NCI-H1105 (cell line): ENCODE results near the gene FMNL2.

Source experiments
- DNase-seq: peaks from one replicate; lab custom pipeline; 2025; lab: John Stamatoyannopoulos, UW

FMNL2 gene

GRCh38 chr2:152339556-152340286 lies 4.7 kb downstream of the FMNL2 start:
- DNase-seq: no peak

DNA sequence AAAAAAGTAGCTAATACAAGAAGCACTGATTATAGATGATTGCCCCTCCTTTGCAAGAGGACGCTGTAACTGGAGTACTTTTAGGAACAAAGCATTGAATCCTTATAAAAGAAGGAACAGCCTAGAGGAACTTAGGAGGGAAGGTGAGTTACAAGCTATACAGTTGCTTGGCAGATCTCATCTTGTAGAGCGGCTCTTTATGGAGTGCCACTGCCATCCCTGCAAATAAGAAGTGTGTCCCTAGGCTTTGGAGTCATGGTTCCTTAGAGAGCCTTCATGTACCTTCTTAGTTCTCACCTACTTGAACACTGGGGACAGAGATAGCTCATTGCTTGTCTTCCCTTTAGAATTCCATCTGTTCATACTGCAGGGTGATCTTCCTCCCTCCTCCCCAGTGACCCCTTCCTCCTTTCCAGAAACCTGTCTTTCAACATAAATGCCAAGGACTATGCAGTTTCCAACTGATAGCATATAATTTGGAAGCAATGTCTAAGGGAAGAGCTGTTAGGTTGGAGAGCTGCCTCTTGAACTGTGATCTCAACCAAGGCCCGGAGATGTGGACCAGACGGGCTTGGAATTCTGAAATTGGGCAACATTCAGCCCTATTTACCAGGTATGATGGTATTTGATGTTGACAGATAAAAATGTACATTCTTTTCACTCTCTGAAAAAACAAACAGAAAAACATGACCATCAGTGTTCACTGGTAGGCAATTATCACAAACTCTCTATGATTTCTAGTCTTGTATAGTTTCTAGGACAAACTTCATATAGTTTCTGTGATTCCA lies 7.5 kb downstream of the FMNL2 start:
- no peak for DNase-seq

GRCh38 chr2:152343426-152343825 lies 8.5 kb downstream of the FMNL2 start:
- DNase-seq: no peak

- DNase-seq: peak; percentile 16
Measured at GRCh38 chr2:152344579-152345195, 9.7 kb downstream of the FMNL2 start.

- DNase-seq: no peak
Measured at GRCh38 chr2:152347076-152347475, 12.1 kb downstream of the FMNL2 start.

DNA sequence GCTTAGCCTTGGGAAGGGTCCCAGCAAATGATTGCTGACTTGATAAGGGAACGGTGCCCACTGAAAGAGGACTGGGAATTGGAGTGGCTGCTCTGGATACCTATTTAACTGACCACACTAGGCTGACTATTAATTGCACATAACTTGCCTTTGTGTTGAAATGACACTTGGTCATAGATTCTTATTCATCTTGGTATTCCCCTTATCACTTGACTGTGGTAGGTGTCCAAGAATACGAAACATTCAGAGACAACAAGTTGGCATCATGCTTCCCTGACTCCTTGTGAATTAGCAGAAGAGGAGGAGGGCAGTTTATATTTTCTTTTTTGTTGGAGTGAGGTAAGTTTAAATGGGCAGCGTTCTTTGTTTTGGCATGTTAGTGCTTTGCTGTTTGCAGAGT lies 13.4 kb downstream of the FMNL2 start:
- no peak for DNase-seq

- no peak for DNase-seq
Measured at GRCh38 chr2:152349416-152349815, 14.4 kb downstream of the FMNL2 start.

DNA sequence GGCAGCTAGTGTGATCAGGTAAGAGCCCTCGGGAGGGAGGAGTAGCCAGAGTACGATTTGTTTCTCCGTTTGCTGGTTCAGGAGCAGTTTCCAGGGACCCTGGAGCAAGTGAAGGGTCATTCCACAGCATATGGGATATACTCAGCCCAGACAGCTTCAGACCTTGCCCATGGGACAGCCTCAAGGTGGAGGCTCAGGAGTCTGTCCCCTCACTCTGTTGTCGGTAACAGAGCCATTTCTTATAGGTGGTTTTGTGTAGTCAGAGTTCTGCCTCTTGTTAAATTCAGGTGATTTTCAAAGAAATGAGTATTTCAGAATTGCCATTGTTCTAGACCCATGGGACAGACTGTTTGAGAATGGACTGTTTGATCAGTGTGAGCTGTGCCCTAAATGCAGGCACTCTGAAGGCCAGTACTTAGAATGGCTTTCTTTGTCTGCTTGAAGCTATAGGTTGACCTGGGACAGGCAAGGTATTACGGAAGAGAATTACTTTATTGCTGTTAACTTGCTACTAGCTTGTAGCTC lies 15.2 kb downstream of the FMNL2 start:
- no peak for DNase-seq

- no peak for DNase-seq
Measured at GRCh38 chr2:152352616-152353015, 17.6 kb downstream of the FMNL2 start.

DNA sequence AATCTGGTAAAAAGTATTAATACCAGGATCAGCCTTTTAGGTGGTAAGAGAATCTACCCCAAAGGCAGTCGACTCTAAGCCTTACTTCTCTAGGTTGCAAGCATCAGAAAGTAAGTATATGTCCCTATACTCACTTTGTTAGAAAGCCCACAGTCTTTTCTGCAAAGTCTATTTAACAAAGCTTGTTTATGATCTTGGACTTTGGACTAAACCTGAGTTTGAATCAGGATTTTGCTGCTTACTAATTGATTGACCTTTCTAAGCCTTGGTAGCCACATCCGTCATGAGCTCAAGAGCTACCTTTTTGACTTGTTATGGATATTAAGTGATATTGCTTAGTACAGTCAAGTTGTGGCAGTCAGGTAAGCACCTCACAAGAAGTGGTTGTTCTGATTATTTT lies 18.4 kb downstream of the FMNL2 start:
- DNase-seq: no peak

- DNase-seq: no peak
Measured at GRCh38 chr2:152354069-152354755, 19.2 kb downstream of the FMNL2 start.

DNA sequence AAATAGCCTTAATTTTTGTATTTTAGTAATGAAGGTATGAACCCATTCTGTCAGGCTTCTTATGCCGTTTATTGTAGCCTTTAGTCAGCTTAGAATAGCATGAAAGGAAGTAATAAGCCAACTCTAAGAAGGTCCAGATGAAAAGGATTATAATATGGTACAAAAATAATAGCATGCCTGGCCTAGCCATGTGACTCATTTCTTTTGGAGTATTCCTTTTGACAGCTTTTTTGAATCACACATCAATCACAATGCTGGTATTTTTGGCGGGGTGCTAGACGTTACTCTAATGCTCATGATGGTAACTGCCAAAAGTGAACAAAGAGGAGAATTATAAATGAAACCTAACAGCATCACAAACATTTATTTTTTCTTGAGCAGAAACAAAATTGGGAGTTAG lies 19.9 kb downstream of the FMNL2 start:
- DNase-seq: no peak

DNA sequence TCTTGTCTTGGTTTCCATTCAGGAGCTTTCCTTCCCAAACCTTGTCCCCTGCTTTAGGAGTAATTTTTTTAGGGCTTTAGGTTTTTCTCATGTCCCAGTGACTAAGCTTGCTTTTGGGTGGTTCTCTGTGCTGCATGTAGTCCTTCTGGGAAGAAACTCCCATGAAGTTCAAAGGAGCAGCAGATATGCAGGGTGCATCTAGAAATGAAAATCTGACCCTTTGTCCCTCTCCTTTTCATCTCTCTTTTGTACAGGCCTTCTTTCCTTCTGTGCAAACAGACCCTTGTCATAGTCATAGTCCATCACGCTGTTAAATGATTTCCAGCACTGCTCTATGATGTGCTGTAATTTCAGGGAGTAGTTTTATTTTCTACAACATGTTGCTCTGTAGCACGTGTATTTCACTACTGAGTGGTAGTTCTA lies 20.4 kb downstream of the FMNL2 start:
- DNase-seq: no peak

- DNase-seq: no peak
Measured at GRCh38 chr2:152359573-152360363, 24.8 kb downstream of the FMNL2 start.

DNA sequence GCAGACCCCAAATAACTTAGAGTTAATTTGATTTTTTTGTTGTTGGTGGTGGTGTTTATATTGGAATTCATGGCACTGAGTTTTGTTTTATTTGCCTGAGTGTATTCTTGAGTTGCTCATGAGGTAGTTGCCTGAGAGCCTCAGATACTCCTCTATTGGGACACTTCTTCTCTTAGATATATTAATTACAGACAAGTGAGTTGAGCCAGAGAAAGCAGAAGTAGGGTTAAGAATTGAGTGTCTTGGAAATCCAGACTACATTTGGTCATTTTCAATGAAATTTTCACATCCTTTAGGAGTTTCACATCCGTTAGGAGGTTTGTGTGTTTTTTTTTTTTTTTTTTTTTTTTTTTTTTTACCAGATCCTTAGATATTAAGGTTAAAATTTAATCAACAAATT lies 29.0 kb downstream of the FMNL2 start:
- no peak for DNase-seq

DNA sequence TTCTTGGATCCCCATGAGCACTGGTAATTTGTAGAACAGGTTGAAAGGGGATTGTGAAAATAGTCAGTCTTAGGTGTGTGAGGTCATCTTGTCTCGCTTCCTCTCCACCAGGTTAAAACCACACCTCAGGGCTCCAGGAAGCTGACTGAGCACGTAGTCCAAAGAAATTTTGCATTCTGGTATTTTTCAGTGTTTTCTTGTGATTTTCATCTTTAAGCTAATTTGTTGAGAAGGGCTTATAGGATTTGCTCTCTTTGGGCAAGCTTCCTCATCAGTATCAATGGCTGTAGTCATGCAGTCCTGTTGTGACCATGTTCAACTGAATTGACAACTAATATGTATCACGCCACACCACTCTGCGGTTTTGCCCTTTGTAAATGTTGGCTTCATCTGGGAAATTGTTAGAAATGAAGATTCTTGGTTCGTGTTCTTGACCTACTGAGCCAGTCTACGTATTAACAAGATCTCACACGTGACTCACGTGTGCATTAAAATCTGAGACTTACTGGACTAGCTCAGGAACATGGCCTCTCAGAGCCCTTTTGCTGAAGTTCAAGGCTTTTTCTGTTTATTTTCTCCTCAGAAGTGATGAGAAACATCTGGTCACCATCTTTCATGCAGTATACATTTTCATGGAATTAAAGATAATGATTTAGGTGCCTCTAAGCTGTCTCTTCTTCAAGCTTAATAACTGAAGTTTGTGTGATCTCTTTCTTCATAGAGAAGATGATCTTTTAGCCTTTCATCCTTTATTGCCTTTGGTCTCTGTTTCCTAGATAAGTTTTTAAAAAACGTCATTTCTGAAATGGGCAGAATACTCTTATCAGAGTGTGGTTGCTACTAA lies 32.8 kb downstream of the FMNL2 start:
- no peak for DNase-seq

DNA sequence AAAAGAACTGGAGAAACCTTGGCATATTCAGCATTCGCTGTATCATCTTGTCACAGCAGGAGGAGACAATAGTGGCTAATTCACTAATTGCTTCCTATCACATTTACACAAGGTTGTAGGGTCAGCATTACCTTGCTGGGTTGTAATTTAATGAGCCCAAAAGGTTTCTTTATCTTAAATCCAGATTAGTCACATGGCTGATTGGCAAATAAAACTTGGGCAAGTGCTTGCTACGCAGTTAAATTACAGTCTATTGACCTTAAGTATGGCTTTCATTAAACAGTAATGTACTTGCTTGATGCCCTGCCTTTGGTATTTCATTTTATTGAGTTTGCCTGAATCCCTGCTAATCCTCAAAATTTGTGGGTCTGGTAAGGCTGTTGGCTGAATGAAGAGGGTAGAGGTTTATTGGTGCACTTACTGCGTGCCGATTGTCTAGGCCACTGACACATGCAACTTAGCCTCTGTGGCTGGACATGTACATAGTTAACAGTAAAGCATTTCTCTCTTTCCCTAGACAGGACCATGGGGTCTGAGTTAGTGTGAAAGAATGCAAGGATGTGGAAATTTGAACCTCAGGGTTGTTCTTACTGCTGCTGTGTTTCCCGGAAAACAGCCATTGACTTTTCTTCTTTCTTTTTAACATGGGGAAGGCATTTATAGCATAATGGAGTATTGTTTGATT lies 34.3 kb downstream of the FMNL2 start:
- no peak for DNase-seq

DNA sequence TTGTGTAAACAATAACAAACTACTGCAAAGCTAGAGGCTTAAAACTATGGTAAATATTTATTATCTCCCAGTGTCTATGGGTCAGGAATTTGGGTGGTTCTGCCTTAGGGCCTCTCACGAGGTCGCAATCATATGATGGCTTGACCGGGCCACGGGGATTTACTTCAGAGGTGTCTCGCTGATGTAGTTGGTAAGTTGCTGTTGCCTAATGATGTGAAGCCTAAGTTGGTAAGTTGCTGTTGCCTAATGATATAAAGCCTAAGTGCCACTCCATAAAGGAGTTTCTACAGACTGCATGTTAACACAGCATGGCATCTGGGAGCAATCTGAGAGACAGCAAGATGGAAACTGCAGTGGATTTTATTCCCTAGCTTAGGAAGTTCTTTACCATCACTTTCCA lies 35.8 kb downstream of the FMNL2 start:
- no peak for DNase-seq

DNA sequence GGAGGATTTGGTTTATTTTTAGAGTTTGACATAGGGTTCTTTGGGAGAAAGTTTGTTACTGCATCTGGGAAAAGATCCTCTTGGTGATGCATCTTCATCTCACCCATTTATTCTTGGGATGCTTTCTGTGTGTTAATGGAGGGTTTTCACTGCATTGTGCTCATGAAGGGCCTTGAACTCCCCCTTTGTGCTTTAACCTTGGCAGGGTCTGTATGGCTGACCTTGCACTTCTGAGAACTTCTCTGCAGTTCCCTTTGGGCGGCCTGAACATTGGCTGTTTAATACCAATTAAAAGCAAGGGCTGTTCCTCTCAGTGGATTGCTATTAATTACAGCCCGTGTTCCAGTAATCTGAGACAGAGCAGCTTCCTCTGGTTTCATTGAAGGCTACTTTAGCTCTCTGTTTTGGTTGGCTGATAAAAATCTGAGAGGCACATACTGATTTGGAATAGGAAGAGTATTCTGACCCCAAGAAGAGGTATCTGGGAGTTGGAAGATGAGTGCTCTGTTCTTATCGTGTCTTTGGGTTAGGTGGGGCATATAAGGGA lies 37.5 kb downstream of the FMNL2 start:
- DNase-seq: no peak

DNA sequence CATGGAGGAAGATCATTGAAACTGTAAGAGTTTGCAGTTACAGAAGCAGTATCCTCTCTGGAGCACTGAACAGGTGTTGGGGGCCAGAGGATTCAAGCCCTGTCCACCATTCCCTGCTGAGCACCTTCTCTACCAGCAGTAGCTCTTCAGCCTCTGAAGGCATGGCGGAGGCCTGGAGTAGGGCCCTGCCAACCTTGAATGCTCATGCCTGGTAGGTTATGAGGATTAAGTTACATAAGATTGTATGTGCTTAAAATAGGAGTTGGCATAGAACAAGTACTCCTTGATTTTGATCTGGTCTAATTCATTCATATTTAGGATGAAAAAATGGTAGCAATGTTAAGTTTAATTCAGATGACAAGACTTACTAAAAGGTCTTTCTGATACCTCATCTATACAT lies 40.2 kb downstream of the FMNL2 start:
- no peak for DNase-seq
